ENCODE measurements around the gene MCC.

- no peak for TF ChIP-seq CTCF (conservative IDR thresholded peaks at IDR 0.05 in 1 of 2, IDR thresholded peaks at IDR 0.05 in 1 of 2; ENCODE audit: extremely low read depth in 1 of 2, insufficient read depth in 1 of 2, low read depth in 1 of 2, low read length in 2 of 2)
- no peak for TF ChIP-seq EZH2 (IDR thresholded peaks at IDR 0.05; ENCODE audit: borderline replicate concordance, low read length)
Measured at GRCh38 chr5:113098378-113098777, 389.9 kb downstream of the MCC start.
